Measurements from ENCODE around the gene G6PC3.
A peak's percentile ranks its signal among the peaks of the same experiment; 100 is the strongest.
"Not testable (repeated sequence)": the region's sequence is repeated elsewhere in the genome, so short reads cannot be mapped to it uniquely, and the experiment has no call there.

The G6PC3 gene

GRCh38 chr17:44044071-44044470 lies 26.5 kb upstream of the G6PC3 start:
- H3K4me1 ChIP-seq (ENCODE audit: control insufficient read depth, insufficient read depth, low read length): peaks cover 11% of the 10 kb centered on the region
- H3K27ac ChIP-seq (ENCODE audit: extremely low read depth, low read depth, low read length): no peak overlapping the region
- peak; percentile 78 for TF ChIP-seq ZNF341 (tag by site-specific recombination; IDR thresholded peaks at IDR 0.05; ENCODE audit: low read depth)
- peak; percentile 87 for TF ChIP-seq MYNN (tag by site-specific recombination; IDR thresholded peaks at IDR 0.05; ENCODE audit: borderline replicate concordance)
- TF ChIP-seq PRDM10 (tag by site-specific recombination; IDR thresholded peaks at IDR 0.05): peak; percentile 69
- TF ChIP-seq ZNF121 (tag by site-specific recombination; IDR thresholded peaks at IDR 0.05): no peak
- no peak for TF ChIP-seq ZBTB48 (tag by site-specific recombination; IDR thresholded peaks at IDR 0.05)
- ChIA-PET POLR2A (interaction anchor here (0.6 to 1.3 kb wide), 5 partner anchors 11 to 426 kb away, joined by 3 to 5 read pairs (median 3); partner anchors contain the start of genes HDAC5 and LSM12), CTCF (interaction anchor here (0.6 to 6.2 kb wide), 18 partner anchors 12 to 978 kb away, joined by 3 to 62 read pairs (median 5); partner anchors contain the start of gene HDAC5)
- no peaks in the 10 kb centered on the region for H3K9me3 ChIP-seq (ENCODE audit: control insufficient read depth, insufficient read depth, low read depth, low read length)
- peaks cover 43 to 44% of the 10 kb centered on the region in 2 experiments for H3K36me3 ChIP-seq (ENCODE audit: control insufficient read depth in 2 of 2, insufficient read depth in 1 of 2, low read length in 2 of 2)
- no peak overlapping the region for H3K4me3 ChIP-seq (ENCODE audit: low read depth, low read length)

DNA sequence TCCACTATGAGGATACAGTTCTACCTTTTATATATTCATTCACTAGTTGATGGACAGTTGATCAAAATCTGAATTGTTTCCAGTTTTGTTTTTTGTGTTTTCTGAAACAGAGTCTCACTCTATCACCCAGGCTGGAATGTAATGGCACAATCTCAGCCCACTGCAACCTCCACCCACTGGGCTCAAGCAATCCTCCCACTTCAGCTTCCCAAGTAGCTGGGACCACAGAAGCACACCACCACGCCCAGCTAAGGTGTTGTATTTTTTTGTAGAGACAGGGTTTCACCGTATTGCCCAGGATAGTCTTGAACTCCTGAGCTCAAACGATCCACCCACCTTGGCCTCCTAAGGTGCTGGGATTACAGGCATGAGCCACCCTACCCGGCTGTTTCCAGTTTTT lies 25.0 kb upstream of the G6PC3 start:
- POLR2A ChIA-PET: interaction anchor here (1.6 kb wide), 1 partner anchor 21 kb away, joined by 3 read pairs; no protein-coding TSS in a partner anchor
- Histone ChIP-seq H3K9me3 (ENCODE audit: control insufficient read depth, insufficient read depth, low read depth, low read length) (no peaks in the 10 kb centered on the region), H3K27ac (ENCODE audit: extremely low read depth, low read depth, low read length) (no peak overlapping the region), H3K4me3 (ENCODE audit: low read depth, low read length) (no peak overlapping the region), H3K36me3 (ENCODE audit: control insufficient read depth in 2 of 2, insufficient read depth in 1 of 2, low read length in 2 of 2) (peaks cover 48 to 53% of the 10 kb centered on the region in 2 experiments), H3K4me1 (ENCODE audit: control insufficient read depth, insufficient read depth, low read length) (peaks cover 10% of the 10 kb centered on the region)
- TF ChIP-seq ZNF501 (tag by site-specific recombination; IDR thresholded peaks at IDR 0.05): no peak
- no peak for TF ChIP-seq ZNF248 (tag by site-specific recombination; IDR thresholded peaks at IDR 0.05)
- TF ChIP-seq ZNF121 (tag by site-specific recombination; IDR thresholded peaks at IDR 0.05): no peak
- TF ChIP-seq YY2 (tag by site-specific recombination; IDR thresholded peaks at IDR 0.05): no peak
- TF ChIP-seq ZFHX2 (tag by site-specific recombination; conservative IDR thresholded peaks at IDR 0.05): peak; percentile 90
- TF ChIP-seq ZNF670 (tag by site-specific recombination; IDR thresholded peaks at IDR 0.05; ENCODE audit: low read depth): no peak
- TF ChIP-seq EGR2 (tag by site-specific recombination; IDR thresholded peaks at IDR 0.05; ENCODE audit: low read depth): peak; percentile 89
- no peak for TF ChIP-seq ZNF610 (tag by site-specific recombination; IDR thresholded peaks at IDR 0.05; ENCODE audit: borderline replicate concordance)
- peak; percentile 78 for TF ChIP-seq PRDM10 (tag by site-specific recombination; IDR thresholded peaks at IDR 0.05)
- TF ChIP-seq ZNF324 (tag by site-specific recombination; IDR thresholded peaks at IDR 0.05): no peak
- peak; percentile 52; the same call in 1 of the 2 replicates for TF ChIP-seq OSR2 (tag by site-specific recombination; IDR thresholded peaks at IDR 0.05)
- CTCF ChIA-PET: interaction anchor here (3.6 to 6.2 kb wide), 2 partner anchors 71 to 101 kb away, joined by 25 to 62 read pairs; no protein-coding TSS in a partner anchor

DNA sequence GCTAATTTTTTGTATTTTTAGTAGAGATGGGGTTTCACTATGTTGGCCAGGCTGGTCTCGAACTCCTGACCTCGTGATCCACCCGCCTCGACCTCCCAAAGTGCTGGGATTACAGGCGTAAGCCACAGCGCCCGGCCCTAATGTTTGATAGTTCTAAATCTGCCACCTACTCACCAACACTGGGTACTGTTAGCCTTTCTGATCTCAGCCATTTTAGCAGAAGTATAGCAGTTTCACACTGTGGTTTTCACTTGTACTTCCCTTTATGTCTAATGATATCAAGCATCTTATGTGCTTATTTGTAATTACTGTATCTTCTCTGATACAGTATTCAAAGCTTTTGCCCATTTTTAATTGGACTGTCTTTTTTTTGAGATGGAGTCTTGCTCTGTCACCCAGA lies 23.6 kb upstream of the G6PC3 start:
- peaks cover 62 to 64% of the 10 kb centered on the region in 2 experiments for H3K36me3 ChIP-seq (ENCODE audit: control insufficient read depth in 2 of 2, insufficient read depth in 1 of 2, low read length in 2 of 2)
- H3K9me3 ChIP-seq (ENCODE audit: control insufficient read depth, insufficient read depth, low read depth, low read length); CTCF ChIA-PET; H3K4me1 ChIP-seq (ENCODE audit: control insufficient read depth, insufficient read depth, low read length); H3K4me3 ChIP-seq (ENCODE audit: low read depth, low read length); H3K27ac ChIP-seq (ENCODE audit: extremely low read depth, low read depth, low read length): not testable (repeated sequence)
- POLR2A ChIA-PET: interaction anchor here (0.8 kb wide), 1 partner anchor 10 kb away, joined by 3 read pairs; no protein-coding TSS in a partner anchor
- peak; percentile 98 for TF ChIP-seq ZNF184 (tag by site-specific recombination; IDR thresholded peaks at IDR 0.05)
